ENCODE data around the gene MEGF11.

The MEGF11 gene

GRCh38 chr15:66030650-66031049 is 222.9 kb downstream of the MEGF11 start:
- DNase-seq (ENCODE audit: low read depth): no peak
- H3K4me3 ChIP-seq (ENCODE audit: low read depth, low read length): no peak overlapping the region
- TF ChIP-seq, protein P1, sequence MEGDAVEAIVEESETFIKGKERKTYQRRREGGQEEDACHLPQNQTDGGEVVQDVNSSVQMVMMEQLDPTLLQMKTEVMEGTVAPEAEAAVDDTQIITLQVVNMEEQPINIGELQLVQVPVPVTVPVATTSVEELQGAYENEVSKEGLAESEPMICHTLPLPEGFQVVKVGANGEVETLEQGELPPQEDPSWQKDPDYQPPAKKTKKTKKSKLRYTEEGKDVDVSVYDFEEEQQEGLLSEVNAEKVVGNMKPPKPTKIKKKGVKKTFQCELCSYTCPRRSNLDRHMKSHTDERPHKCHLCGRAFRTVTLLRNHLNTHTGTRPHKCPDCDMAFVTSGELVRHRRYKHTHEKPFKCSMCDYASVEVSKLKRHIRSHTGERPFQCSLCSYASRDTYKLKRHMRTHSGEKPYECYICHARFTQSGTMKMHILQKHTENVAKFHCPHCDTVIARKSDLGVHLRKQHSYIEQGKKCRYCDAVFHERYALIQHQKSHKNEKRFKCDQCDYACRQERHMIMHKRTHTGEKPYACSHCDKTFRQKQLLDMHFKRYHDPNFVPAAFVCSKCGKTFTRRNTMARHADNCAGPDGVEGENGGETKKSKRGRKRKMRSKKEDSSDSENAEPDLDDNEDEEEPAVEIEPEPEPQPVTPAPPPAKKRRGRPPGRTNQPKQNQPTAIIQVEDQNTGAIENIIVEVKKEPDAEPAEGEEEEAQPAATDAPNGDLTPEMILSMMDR (conservative IDR thresholded peaks at IDR 0.05; ENCODE audit: low read depth, low read length): no peak

DNA sequence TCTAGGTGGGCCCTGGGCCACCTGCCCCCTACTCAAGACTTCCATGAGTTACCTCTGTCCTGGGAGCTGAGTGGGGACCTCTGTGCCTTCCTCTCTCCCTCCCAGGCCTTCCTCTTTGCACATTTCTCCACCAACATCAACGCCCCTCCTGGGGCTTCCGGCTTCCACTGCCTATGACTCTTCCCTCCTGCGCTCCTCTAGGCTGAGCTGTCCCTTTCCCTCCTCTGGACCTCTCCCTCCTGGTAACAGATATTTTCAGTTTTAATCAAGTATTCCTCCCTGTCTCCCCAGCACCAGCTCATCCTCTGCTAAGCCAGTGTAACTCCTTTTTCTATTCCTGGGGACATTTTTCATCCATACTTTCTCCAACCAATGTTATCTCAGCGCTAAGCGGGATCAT is 223.9 kb downstream of the MEGF11 start:
- no peak overlapping the region for H3K4me3 ChIP-seq (ENCODE audit: low read depth, low read length)
- TF ChIP-seq, protein P1 (conservative IDR thresholded peaks at IDR 0.05; ENCODE audit: low read depth, low read length): no peak

GRCh38 chr15:66027268-66027805 is 226.2 kb downstream of the MEGF11 start:
- TF ChIP-seq, protein P1 (conservative IDR thresholded peaks at IDR 0.05; ENCODE audit: low read depth, low read length): no peak
- no peak for DNase-seq (ENCODE audit: low read depth)
- no peak overlapping the region for H3K4me3 ChIP-seq (ENCODE audit: low read depth, low read length)

More for the DNA sequence above, 223.9 kb downstream of the MEGF11 start:
- DNase-seq (ENCODE audit: low read depth): no peak

GRCh38 chr15:66025972-66026371 is 227.6 kb downstream of the MEGF11 start:
- no peak for DNase-seq (ENCODE audit: low read depth)
- H3K4me3 ChIP-seq (ENCODE audit: low read depth, low read length): no peak overlapping the region
- TF ChIP-seq, protein P1 (conservative IDR thresholded peaks at IDR 0.05; ENCODE audit: low read depth, low read length): no peak

GRCh38 chr15:66025015-66025452 is 228.5 kb downstream of the MEGF11 start:
- TF ChIP-seq, protein P1 (conservative IDR thresholded peaks at IDR 0.05; ENCODE audit: low read depth, low read length): no peak

DNA sequence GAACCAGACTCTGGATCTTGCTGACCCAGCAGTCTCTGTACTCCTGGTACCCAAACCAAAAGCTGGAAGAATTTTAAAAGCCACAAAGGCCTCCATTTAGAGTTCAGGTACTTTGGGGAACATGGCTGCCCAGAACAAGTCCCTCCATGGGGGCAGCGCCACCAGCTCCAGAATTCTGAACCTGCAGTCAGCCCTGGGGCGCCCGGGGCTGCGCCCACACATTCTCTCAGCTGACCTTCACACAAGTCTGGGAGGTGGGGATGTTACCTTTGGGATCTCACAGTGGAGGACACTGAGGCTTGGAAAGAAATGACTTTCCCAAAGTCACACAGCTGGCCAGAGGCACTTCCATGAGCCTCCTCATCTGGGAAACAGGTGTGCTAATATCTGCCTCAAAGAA is 229.4 kb downstream of the MEGF11 start:
- H3K4me3 ChIP-seq (ENCODE audit: low read depth, low read length): no peak overlapping the region
- DNase-seq (ENCODE audit: low read depth): no peak
- TF ChIP-seq, protein P1 (conservative IDR thresholded peaks at IDR 0.05; ENCODE audit: low read depth, low read length): no peak

More at GRCh38 chr15:66025015-66025452, 228.5 kb downstream of the MEGF11 start:
- DNase-seq (ENCODE audit: low read depth): peak; percentile 9
- H3K4me3 ChIP-seq (ENCODE audit: low read depth, low read length): no peak overlapping the region

GRCh38 chr15:66023311-66023972 is 230.1 kb downstream of the MEGF11 start:
- peak; percentile 3 for DNase-seq (ENCODE audit: low read depth)
- H3K4me3 ChIP-seq (ENCODE audit: low read depth, low read length): no peak overlapping the region
- TF ChIP-seq, protein P1 (conservative IDR thresholded peaks at IDR 0.05; ENCODE audit: low read depth, low read length): no peak

Data from choroid plexus epithelial cell (primary cell).